Stimulated activated CD4-positive, alpha-beta T cell treated with anti-CD3 and anti-CD28 coated beads, Interleukin-12 subunit alpha, Interleukin-12 subunit beta, amount 100 ng/mL, for 24 hours (primary cell): ENCODE data around the gene EFHD1.

Source experiments
- DNase-seq, 2 experiments: peaks; one replicate each; pipeline ENCODE4 v3.0.0-alpha.2; 2020; ENCODE audit warnings: low read depth in 2 of 2

Gene EFHD1, protein sequence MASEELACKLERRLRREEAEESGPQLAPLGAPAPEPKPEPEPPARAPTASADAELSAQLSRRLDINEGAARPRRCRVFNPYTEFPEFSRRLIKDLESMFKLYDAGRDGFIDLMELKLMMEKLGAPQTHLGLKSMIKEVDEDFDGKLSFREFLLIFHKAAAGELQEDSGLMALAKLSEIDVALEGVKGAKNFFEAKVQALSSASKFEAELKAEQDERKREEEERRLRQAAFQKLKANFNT

DNA sequence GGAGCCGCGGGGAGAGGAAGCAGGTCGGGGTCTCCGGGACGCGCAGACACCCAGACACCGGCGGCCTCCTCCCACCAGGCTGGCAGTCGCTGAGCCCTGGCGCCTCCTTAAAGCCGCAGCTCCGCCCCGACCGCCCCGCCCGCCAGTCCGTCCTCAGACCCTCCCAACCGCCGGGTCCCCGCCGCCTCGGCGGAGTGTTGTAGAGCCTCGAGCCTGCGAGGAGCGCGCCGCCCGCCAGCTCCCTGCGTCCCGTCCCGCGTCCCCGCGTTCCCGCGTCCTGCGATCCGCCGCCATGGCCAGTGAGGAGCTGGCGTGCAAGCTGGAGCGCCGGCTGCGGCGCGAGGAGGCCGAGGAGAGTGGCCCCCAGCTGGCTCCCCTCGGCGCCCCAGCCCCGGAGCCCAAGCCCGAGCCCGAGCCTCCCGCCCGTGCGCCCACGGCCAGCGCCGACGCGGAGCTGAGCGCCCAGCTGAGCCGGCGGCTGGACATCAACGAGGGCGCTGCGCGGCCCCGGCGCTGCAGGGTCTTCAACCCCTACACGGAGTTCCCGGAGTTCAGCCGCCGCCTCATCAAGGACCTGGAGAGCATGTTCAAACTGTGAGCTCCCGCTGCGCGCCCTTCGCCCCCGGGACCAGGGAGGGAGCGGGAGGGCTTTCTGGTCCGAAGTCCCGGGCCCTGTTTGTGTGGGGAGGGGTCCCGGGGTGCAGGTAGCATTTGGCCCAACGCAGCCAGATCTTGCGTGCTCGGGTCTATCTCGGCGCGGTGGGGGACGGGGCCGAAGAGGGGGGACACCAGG is at the start of gene EFHD1:
EFHD1 (plus strand) TSS at position 192 of the 793 bp plus-strand sequence; CDS start at position 293, 101 bp downstream.
- peak; percentile 21 to 62 for DNase-seq

DNA sequence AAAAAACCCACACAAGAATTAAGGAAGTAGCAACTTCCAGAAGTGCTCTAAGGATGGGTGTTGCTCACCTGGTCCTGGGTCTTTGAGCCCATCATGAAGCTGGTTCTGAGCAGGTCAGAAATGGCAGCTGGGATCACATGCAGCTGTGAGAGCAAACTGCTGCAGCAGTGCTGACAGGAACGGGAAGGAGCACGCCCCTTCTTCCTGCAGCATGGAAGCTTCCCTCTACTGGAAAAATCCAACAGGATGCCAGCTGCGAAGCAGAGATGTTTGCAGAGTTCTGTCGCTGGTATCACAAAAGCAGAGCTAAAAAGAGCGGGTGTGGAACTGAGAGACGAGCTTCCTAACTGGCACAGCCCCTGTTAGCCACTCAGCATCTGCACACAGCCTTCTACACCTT is 49.2 kb upstream of the EFHD1 start:
- DNase-seq: no peak

DNA sequence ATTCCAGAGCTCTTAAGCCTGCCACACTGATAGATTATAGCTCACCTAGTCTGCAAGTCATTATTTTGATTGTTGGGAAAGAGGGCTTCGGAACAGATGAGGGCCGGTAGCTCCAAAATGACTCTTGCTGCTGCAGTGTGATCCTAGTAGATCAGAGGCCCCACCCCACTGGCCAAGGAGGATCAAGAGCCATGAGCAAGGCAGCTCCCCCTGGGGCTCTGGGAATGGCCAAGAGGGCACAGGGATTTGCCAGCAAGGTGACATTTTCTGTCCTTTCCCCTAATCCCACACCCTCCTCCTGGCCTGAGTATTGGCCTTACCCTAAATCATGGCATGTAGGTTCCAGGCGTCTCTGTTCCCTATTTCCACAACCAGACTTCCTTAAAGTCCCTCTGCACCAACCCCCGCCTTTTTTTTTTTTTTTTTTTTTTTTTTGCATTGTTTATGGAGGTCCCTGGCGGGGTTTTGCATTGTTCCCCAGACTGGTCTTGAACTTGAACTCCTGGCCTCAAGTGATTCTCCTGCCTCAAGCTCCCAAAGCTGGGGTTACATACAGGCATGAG is 46.4 kb upstream of the EFHD1 start:
- no peak for DNase-seq

DNA sequence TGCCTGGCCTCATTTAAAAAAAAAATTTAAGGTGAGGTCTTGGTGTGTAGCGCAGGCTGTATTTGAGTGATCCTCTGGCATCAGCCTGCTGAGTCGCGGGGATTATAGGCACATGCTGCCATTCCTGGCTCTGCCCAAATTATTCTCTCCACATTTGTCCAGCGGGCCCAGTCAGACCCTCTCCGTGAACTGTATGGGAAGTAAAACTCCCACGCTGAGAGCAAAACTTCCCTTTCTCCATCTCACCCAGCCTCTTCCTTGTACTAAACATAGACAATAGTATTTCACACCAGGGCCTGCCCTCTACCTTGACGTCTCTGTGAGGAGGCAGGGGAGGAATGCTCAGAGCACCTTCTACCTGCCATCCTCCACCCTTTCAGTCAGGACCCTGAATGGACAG is 45.9 kb upstream of the EFHD1 start:
- no peak for DNase-seq

DNA sequence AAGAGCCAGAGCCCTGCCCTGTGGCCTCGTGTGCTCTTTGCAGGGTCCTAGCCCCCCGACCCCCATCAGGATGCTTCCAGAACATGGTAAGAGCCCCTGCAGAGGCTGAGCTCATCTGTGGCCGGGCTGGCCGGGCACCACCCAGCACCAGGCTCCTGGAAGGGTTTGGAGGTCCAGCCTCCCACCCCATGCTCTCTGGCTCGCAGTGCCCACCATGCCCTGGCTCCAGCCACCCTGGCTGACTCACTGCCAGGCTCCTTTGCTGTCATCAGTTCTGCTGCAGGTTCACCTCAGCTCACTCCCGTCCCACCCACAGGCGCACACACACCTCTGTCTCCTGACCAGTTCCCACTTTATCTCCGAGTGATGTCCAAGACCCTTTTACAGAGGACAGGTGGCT is 45.4 kb upstream of the EFHD1 start:
- DNase-seq: no peak

DNA sequence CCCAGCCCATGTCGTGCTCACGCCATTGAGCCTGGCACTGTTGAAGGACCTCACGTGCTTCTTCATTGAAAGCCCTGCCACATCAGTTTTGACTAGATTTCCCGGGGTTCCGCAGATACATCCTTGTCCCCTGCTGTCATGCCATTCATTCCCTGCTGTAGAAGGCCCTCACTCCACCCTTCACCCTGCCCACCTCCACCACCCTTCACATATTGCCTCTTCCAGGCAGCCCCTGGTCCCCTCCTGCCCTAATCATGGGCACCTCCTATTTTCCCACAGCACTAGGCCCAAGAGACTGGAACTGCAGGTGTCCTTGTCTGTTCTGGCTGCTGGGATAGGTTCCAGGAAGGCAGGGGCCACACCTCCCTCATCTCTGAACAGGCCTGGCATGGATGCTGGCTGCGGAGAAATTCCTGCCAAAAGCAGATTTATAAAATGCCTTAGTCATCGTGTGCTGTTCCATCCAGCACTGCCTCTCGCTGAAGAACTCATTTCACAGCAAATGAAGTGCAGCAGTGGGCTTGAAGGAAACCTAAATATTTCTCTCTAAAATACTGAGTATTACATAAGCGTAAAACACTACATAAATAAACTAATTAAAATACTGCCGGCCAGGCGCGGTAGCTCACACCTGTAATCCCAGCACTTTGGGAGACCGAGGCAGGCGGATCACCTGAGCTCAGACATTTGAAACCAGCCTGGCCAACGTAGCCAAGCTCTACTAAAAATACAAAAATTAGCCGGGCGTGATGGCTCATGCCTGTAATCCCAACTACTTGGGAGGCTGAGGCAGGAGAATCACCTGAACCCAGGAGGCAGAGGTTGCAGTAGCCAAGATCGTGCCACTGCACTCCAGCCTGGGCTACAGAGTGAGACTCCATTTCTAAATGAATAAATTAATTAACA is 44.5 kb upstream of the EFHD1 start:
- no peak for DNase-seq

DNA sequence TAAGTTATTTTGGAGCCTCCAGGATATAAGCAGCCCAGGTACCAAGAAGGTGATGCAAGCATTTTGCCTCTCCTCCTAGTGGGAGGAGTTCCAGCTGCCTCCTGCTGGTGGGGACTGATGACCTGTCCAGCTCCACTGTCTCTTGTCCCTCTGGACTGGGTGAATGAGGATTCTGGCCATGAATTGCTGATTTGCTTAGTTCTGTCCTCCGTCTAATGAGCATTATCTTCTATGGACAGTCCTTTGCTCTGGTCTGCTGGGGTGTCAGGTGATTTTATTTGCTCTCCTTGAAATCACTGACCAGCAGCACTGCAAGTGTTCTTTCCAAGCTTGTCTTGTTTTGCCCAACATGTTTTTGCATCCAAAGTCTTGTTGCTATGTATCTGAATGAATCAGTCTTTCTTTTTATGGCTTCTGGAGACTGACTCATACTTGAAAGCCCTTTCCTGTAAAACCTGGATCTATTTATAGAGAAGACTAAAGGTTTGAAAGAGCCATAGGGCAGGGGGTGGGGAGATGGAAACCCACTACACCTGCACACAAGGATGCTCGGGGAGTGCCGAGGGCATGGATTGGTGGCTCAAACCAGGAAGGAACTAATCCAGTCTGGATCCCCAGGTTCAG is 40.5 kb upstream of the EFHD1 start:
- no peak for DNase-seq

DNA sequence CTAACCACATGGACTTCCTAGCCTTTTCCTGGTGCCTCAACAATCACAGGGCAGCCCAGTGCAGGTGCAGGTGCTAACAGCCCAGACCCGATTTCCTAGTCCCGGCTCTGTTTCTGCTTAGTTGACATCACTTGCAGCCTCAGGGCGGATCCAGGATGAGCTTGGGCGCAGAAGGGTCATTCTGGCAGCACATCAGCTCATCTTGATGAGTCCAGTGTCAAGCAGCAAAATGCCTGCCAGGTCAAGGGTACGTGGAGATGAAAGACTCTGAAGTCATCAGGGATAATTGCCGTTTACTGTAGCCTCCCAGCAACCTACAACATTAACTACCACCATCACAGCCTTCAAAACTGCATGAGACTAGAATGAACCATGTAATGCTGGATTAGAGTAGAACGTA is 39.4 kb upstream of the EFHD1 start:
- DNase-seq: no peak

DNA sequence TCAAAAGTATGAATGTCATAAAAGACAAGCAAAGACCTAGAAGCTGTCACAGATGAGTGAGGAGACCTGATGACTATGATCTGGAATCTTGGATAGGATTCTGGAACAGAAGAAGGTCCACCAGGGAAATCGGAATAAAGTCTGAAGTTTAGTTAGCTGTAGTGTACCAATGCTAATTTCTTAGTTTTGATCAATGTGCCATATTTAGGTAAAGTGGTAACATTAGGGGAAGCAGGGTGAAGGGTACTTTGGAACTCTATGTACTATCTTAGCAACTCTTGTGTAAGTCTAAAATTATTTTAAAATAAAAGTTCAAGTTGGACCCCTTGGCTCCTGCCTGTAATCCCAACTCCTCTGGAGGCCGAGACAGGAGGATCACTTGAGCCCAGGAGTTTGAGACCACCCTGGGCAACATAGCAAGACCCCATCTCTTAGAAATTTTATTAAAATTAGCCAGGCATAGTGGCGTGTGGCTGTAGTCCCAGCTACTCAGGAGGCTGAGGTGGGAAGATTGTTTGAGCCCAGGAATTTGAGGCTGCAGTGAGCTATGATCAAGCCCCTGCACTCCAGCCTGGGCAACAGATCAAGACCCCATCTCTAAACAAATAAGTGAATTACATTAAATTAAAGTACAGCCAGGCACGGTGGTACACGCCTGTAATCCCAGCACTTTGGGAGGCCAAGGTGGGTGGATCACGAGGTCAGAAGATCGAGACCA is 35.9 kb upstream of the EFHD1 start:
- no peak for DNase-seq

DNA sequence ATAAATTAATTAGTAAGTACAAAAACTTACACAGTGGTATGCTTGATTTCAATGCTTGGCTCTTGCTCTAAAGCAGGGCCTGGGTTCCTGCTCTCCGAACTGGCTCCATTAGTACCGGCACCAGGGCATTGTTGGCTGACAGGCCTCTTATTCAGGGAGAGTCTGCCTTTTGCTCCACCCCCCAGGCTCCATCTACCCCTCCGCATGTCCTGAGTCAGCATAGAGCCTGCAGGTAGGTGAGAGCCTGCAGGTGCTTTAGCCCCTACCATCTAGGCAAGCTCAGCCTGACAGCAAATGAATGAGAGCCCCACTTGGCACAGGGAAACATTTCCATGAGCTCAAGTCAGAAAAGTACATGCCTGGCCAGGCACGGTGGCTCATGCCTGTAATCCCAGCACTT is 35.1 kb upstream of the EFHD1 start:
- DNase-seq: no peak

DNA sequence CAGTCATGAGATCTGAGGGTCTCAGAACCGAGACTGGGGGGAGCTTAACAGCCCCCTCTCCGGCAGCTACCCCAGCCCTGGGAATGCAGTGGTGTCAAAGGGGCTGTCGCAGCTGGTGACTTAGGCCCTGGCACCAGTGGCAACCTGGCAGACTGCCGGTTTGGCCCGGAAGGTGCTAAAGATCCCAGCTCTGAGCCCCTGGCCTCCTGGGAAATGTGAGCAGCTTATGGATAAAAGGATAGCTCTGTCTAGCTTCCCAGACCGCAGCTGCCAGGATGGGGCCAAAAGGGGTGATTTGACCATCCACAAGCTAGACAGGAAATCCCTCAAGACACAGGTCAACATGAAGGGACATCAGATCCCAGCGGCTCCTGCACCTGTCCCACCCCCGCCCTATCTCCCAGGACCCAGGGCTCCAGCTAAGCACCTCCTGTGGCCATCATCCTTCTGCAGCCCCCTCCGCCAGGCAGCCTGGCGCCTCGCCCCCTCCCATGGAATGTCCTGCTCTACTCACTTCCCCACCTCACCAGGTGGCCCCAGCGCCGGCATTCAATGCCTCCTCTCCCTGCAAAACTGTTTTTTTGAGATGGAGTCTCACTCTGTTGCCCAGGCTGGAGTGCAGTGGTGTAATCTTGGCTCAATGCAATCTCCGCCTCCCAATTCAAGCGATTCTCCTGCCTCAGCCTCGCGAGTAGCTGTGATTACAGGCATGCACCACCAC is 33.2 kb upstream of the EFHD1 start:
- DNase-seq: no peak

DNA sequence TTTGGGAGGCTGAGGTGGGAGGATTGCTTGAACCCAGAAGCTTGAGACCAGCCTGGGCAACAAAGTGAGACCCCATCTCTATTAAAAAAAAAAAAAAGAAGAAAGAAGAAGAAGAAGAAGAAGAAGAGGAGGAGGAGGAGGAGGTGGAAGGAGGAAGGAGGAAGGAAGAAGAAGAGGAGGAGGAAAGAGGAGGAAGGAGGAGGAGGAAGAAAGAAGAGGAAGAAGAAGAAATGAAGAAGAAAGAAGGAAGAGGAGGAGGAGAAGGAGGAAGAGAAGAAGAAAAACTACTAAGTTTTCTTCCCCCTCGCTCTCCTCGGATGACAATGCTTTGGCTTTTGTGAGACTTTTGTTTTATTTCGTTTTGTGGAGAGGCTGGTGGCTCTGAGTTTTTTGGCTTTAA is 30.1 kb upstream of the EFHD1 start:
- DNase-seq: no peak

DNA sequence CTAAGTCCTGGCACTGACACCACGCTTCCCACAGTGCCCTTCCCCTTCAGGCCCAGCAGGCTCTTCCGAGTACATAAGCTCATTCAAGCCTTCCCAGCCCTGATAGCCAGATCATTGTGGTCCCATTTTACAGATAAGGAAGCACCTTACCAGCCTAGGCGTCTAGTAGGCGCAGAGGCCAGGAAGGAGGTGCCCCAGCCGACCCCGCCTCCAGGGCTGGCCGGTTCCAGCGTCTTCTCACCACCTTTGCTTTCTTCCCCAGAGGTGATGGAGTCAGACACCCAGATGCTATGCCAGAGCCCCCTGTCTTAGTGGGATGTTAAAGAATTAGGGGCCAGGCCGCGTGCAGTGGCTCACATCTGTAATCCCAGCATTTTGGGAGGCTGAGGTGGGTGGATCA is 28.9 kb upstream of the EFHD1 start:
- DNase-seq: no peak

DNA sequence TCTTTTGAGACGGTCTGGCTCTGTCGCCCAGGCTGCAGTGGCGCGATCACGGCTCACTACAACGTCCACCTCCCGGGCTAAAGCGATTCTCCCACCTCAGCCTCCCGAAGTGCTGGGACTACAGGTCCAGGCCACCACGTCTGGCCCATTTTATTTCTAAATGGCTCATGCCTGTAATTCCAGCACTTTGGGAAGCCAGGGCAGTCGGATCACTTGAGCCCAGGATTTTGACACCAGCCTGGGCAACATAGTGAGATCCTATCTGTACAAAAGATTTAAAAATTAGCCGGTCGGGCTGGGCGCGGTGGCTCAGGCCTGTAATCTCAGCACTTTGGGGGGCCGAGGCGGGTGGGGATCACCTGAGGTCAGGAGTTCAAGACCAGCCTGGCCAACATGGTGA is 26.4 kb upstream of the EFHD1 start:
- DNase-seq: no peak

DNA sequence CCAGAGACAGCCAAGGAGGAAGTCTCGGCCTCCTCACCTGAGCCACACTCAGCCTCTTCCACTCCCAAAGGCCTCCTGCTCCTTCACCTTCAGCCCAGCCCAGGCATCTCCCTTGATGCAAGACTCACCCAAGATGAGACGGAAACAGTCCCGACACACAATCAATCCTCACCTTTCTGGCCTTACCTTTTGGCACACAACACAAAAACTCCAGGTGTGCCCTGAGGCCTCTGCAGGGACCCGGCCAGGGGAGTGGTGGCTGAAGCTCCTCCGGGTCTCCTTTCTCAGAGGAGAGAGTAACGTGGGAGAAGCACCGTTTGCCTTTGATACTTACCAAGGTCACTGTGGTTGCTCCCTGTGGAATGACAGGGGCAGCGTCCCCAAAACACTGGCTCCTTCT is 23.8 kb upstream of the EFHD1 start:
- no peak for DNase-seq

DNA sequence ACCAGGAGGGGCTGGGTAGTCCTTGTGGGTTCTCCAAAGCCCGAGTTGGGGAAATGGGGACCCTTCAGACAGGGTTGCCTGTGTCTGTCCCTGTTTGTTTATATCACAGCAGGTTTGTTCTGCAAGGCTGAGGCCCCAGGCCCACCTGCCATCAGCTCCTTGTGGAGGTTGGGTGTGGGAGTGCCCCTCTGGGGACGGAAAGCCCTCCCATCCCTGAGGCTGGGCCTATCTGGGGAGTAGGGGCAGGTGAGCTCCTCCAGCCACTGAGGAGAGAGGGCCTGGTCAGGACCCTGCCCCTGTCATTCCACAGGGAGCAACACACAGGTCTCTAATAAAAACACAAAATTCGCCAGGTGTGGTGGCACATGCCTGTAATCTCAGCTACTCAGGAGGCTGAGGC is 23.3 kb upstream of the EFHD1 start:
- DNase-seq: no peak

DNA sequence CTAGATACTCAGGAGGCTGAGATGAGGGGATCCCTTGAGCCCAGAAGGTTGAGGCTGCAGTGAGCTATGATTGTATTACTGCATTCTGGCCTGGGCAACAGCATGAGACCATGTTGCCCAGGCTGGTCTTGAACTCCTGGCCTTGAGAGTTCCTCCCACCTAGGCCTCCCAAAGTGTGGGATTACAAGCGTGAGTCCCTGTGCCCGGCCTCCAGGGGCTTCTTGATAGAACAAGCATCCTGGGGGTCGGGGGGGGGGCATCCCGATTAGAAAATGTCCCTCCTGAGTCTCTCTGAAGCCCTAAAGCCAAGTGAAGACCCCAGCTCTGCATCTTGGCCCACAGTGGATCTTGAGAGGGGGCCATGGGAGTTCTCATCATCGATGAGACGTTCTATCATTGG is 22.3 kb upstream of the EFHD1 start:
- DNase-seq: no peak

DNA sequence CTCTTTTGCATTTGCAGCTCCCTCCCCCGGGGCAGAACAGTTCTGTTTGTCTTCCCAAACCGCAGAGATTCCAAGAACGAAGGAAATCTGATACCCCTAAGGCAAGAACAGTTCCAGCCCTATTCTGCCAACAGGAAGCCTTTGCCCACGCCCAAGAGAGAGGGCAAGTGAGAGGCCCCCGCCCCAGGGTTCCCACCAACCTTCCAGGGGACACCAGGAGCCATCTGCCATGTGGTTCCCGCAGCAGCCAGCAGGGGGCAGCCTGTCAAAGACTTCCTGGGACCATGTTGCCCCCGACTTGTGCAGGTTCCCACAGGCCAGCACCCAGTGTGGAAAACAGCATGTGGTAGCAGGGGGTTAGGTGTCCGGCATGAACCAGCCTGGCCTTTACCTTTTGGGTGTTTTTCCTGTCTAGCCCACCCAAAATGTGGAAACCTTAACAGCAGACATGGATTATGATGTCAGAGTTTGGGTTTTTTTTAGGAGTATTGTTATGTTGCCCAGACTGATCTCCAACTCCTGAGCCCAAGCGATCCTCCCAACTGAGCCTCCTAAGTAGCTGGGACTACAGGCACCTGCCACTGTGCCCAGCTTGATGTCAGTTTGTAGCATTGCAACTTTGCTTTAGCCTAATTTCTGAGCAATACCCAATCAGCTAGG is 21.7 kb upstream of the EFHD1 start:
- peak; percentile 30 to 71 for DNase-seq

DNA sequence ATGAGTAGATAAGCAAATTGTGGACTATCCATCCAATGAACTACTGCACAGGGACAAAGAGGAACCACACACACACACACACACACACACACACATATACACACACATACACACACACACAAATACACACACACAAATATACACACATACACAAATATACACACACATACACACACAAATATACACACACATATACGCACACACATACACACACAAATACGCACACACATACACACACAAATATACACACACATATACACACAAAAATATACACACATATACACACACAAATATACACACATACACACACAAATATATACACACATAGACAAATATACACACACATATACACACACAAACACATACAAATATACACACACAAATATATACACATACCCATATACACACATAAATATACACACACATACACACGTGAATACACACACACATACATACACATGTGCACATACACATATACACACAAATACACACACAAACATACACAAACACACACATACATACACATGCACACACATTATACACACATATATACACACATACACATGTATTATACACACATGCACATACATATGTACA is 19.8 kb upstream of the EFHD1 start:
- DNase-seq: no peak
